Activated T-cell treated with anti-CD3 and anti-CD28 coated beads, Interleukin-2, amount 50 U/mL, for 48 hours (primary cell): ENCODE data around the gene DXO.

Experiments
- DNase-seq, 2 experiments: peaks; one replicate each; pipeline ENCODE4 v3.0.0-alpha.2; 2020

Gene DXO

GRCh38 chr6:31922942-31923341 is 49.0 kb downstream of the DXO start:
- peak in 1 of 2 experiments; percentile 46 for DNase-seq

GRCh38 chr6:31920811-31921210 is 51.1 kb downstream of the DXO start:
- DNase-seq = no peak
